ENCODE data around the gene AADAC.
"Not testable (repeated sequence)": the region's sequence is repeated elsewhere in the genome, so short reads cannot be mapped to it uniquely, and the experiment has no call there.

AADAC gene

DNA sequence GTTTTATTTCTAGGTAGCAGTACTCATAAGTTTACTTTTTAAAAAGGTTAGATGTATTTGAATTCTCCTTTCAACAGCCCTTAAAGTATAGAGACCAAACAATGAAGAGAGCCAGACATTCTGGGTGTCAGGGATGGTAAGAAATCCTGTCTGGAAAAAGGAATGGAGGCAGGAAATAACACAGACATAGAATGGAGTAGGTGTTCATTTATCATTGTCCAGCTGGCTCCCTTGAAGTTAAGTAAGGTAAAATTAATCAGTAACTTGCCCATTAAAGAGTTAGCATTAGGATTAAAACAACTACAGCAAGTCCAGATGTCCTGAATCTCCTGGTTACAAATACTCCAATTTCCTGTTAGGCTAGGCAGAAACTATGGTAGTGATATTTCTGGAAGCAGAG, 46.0 kb downstream of the AADAC start:
- no peak for DNase-seq

DNA sequence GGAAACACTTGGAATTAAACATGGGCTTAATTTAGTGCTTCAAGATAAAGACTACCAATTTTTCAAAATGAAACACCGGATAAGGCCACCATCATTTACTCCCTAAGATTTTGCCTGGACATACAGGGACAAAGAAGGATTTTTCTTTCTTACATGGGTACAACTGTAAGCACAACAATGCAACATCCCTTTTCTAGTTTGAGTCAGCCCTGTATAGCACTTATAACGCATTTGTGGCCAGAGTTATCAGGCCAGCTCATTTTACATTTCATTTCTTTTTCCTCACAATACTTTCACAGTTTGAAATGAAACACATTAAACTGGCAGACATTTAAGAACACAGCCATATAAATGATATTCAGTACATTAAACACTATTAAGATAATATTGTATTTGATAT, 49.7 kb downstream of the AADAC start:
- no peak for DNase-seq

DNA sequence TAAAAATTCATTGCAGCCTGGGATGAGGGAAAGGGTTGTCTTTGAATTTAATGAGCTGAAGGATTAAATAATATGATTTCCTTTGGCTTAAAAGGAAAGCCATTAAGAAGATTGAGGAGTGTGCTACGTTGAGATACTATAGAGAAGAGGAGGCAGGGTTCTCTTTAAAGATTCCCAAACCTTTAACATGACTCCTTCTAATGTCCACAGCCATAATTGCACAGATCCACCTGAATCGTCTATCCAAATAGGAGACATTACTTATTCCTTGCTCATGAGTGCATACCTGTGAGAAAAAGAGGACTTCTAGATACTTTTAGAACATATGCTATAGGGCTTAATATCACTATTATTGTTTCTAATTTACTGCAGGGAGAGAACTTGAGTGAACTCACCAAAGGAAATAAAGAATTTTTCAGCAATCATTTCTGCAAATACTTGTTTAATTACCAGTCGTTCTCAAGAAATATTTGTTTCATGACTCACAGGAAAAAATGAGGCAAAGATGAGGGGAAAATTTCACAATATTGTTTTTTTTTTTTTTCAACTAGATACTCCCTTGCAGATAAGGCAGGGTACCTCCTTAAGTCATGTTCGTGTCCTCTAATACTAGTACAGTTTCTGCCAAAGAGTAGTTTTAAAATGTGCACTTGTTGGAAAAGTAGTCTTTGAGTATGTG, 50.6 kb downstream of the AADAC start:
- no peak for DNase-seq

DNA sequence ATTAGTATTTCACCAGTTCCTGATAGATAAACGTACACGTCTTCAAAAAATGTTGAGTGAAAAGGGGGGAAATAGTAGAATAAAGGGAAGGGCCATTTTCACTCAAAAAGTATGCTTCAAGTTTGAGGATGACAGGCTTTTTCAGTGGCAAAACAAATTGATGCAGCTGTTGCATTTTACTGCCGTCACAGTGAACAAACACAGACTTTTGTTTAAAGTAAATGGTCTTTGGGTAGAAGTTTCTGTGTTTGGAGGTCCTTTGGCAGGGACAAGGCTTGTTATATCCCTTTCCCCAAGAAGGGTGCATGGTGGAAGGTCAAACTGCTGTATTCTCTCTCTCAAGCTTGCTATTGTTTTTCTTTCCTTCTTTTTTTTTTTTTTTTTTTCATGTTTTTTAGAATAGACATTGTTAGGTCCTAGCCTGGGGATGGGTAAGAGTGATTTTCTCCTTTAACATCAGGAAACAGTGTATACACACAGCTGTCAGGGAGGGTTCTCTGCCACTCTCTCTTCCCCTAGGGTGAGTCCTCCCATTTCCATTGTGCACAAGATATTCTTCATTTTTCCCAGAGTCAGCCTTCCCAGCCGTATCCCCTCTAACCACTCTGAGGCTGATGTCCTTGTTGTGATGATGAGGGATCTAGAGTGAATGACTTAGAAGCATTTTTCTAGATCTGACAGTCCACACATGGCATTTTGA, 52.9 kb downstream of the AADAC start:
- no peak for DNase-seq

DNA sequence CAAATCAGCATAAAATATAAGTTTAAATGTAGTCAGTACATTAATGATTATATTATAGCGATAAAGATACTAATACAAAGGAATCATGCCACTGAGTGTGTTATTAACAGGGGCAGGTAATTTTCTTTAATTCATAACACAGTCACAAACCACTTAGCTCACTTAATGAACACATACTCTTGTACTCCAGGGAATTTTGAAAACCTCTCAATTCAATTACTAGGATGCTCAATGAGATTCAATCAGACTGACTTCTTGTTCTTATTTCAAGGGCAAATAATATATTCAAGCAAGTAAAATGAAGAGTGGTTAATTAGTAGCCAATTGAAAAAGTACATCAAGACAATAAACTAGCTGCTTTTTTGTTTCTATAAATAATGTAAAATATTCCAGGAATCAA, 53.8 kb downstream of the AADAC start:
- DNase-seq = peak; percentile 20

DNA sequence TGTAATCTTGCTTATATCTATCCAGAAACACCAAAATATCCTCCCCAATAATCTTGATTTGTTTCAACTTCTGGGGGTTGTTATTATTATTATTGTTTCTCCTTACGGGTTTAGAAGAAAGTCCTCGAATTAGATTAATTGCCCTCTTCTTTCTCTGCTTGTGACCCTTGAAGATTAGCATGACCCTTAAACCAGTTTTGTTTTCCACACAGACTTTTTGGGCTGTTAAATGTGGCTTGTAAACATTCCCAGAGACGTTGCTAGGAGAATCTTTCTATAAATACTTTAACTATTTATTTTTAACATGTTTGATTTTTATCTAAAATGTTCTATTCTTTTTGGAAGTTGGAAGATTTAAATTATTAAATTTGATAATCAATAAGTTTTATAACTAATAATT, 55.3 kb downstream of the AADAC start:
- no peak for DNase-seq

DNA sequence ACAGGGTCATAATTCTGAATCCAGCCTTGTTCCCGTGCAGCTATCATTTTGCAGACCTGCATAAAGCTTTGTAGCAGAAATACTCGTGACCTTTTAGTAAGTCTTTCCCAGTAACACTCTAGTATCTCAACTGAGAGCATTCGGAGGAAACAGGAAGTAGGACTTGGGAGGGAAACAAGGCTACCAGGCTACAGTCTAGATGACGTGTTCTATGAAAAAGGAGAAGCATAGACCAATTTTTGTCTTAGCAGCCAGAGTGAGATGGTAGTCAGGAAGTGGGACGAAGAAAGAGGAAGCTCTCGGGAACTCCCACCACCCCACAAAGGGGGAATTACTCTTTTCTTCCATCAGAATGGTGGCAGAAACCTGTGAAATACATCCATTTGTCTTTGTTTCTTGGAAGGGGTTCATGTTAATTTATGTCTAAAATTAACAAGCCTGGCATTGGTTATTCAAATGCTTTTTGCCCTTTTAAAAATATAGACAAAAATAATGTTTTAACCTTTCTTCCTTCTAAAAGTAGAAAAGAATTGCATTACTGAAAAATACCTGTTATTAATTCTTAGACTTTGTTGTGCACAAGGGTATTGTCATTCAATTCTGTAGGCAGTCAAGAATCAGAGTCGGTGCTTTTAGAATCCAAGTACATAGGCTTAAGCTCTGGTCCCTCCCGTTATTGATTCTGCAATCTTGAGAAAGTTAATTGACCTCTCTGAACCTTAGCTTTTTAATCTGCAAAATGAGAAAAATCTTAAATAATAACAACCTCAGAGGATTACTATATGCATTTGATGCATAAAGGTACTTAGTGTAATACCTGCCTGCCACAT, 57.9 kb downstream of the AADAC start:
- no peak for DNase-seq

DNA sequence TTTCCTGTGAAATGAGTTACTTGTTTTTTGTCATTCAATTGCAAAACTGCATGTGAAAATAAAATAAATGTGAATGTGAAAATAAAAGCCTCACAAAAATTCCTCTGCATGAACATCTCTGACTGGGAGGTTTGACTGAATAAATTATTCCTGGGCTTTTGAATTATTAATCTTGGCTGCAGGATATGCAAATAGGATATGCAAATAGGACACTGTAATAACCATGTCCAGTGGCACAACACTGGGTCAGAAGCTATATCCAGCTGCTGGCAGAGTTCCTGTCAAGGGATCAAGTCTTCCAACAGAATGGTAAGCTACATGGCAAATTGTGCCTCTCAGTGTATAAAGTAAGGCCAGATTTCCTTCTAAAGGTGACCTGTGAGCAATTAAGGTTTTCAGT, 59.5 kb downstream of the AADAC start, which contains the start of gene SUCNR1:
SUCNR1 (plus strand) TSS at position 246 of the 400 bp plus-strand sequence. CDS start 6,250 bp downstream, outside the sequence.
- no peak for DNase-seq

DNA sequence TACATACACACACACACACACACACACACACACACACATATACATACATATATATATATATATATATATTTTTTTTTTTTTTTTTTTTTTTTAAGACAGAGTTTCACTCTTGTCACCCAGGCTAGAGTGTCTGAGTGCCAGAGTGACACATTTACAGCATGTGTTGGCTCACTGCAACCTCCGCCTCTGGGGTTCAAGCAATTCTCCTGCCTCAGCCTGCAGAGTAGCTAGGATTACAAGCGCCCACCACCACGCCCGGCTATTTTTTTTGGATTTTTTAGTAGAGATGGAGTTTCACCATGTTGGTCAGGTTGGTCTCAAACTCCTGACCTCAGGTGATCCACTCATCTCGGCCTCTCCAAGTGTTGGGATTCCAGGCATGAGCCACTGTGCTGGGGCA, 60.2 kb downstream of the AADAC start:
- DNase-seq = not testable (repeated sequence)

DNA sequence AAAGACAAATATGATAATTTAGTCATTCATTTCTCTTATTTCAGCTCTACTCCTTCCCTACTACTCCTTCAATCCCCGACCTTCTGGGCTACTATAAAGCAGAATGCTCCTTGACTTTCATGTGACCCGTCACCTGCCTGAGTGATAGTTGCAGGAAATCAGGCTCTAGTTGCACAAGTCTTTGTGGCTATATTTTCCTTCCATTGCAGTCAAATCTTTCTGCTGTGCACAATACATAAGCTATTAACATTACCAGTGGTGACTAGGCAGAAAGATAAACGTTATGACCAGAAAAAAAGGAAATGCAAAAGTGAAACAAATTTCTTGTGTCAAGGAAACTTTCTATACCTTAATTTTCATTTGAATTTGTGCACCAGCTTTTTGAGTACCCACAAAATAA, 61.8 kb downstream of the AADAC start:
- DNase-seq = no peak

DNA sequence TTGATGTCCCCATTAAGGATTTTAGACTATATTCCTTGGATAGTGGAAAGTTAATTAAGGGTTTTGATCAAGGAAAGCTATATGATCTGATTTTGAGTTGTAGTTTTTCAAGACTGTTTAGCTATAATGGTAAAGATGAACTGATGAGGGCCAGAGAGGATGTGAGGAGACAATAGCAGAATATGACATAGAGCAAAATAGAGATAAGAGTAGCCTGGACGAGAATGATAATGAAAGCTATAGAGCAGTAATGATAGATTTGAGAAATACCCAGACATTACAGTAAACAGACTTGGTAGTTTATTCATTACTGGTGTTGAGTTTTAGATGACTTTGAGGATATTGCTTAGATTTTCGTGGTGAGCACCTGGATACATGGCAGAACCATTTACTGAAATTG, 63.4 kb downstream of the AADAC start:
- DNase-seq = no peak

Measured in NCI-H1105 (cell line).